Right cardiac atrium (tissue), 5 donors: ENCODE data around the gene STIM1. TPM values are rescaled to one million over a fixed set of nuclear protein-coding genes. Genes with fewer than 3 reads are reported as not detected.

Experiments
- ATAC-seq, 2 donors: fragments of 200-7000 bp; cut with Tn5 transposase; one replicate each; pipeline versions ENCODE4 v1.8.0 to v1.9.1; 2020; ENCODE audit warnings: moderate library complexity in 2 of 2, mild to moderate bottlenecking in 1 of 2
- DNase-seq, 3 donors: peaks; one replicate each; pipeline ENCODE4 v3.0.0-alpha.2; 2020
- H3K27ac ChIP-seq: one replicate; pipeline ENCODE4 v1.5.1; 2013; ENCODE audit warnings: mild to moderate bottlenecking, low read length, control low read depth, moderate library complexity
- H3K27me3 ChIP-seq: one replicate; pipeline ENCODE4 v1.6.1; 2013; ENCODE audit not compliant: control insufficient read depth, insufficient read depth
- H3K4me1 ChIP-seq: one replicate; pipeline ENCODE4 v1.6.1; 2013; ENCODE audit warnings: low read length; ENCODE audit not compliant: control insufficient read depth, insufficient read depth
- H3K4me3 ChIP-seq: one replicate; pipeline ENCODE4 v1.5.1; 2013; ENCODE audit warnings: low read length, control low read depth
- H3K9me3 ChIP-seq: one replicate; pipeline ENCODE4 v1.6.1; 2013; ENCODE audit warnings: low read length; ENCODE audit not compliant: control insufficient read depth
- WGBS: extraction: QIAGEN DNeasy Blood & Tissue Kit; methylation state at CpG from one replicate; pipeline ENCODE4 v1.1.7; 2013; 5-methylcytosine and 5-hydroxymethylcytosine counted together
- intact Hi-C, 4 donors: fragments of 100-400 bp; cut with DNase I; formaldehyde crosslinking; loops; one replicate each; pipeline versions ENCODE4 v1.11.0 to v1.14.0; 2022 to 2023
- polyA plus RNA-seq: library from polyadenylated mRNA; stranded (reverse); fragments of 200-250 nt; gene quantifications from one replicate; pipeline ENCODE4 v1.2.3, GENCODE V29; 2013
- total RNA-seq, 4 donors: library from RNA; stranded (reverse); fragmentation: NEBNext Ultra II Directional; extraction: Animal tissue kit (Norgen Biotek cat#: 25700); gene quantifications; one replicate each; pipeline ENCODE4 v1.2.1, GENCODE V29; 2021
- donor health status: healthy with polysubstance abuse.
- donor health status: DM: no; HTN: yes; CAD: no.
- donor health status: DM: no; HTN: no; CAD: no.
- donor health status: DM: no; HTN: yes; CAD: no; lungs with severe emphysema.
- donor health status: DM: yes; HTN: yes; CAD: no.

STIM1 gene
- total and polyA plus RNA-seq, 5 donors, result 10.8 to 19.3 (median 15.8) TPM

DNA sequence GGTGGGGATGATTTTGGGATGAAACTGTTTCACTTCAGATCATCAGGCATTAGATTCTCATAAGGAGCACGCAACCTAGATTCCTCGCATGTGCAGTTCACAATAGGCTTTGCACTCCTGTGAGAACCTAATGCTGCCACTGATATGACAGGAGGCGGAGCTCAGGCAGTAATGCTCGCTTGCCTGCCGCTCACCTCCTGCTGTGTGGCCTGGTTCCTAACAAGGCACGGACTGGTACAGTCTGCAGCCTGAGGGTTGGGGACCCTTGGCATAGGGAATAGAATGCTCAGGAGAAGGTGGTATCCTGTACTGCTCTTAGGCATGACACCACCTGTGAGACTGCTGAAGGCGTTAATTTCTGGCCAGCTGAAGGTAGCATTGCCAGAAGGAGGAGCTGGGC, 47.0 kb downstream of the STIM1 start:
- Histone ChIP-seq H3K27me3 (no peaks in the 10 kb centered on the region), H3K4me1 (no peaks in the 10 kb centered on the region), H3K9me3 (no peaks in the 10 kb centered on the region), H3K4me3 (no peak overlapping the region), H3K27ac (no peak overlapping the region)
- DNase-seq (no peak), ATAC-seq (no peak)
- intact Hi-C loops, result no loop called here
- 93% methylated on average over 7 of the region's 7 CpGs for WGBS

- intact Hi-C loops, result no loop called here
- peak overlapping the region; percentile 26 for H3K27ac ChIP-seq
- DNase-seq (no peak), ATAC-seq (no peak)
- H3K4me3 ChIP-seq, result no peak overlapping the region
- H3K9me3 ChIP-seq, result no peaks in the 10 kb centered on the region
- no peaks in the 10 kb centered on the region for H3K4me1 ChIP-seq
- 96% methylated on average over 1 of the region's 1 CpG for WGBS
- no peaks in the 10 kb centered on the region for H3K27me3 ChIP-seq
These were observed 47.9 kb downstream of the STIM1 start for GRCh38 chr11:3903207-3903896.

GRCh38 chr11:3904228-3904627, 48.8 kb downstream of the STIM1 start:
- Histone ChIP-seq H3K27me3 (no peaks in the 10 kb centered on the region), H3K4me1 (no peaks in the 10 kb centered on the region), H3K9me3 (no peaks in the 10 kb centered on the region), H3K27ac (no peak overlapping the region), H3K4me3 (no peak overlapping the region)
- intact Hi-C loops, result no loop called here
- 80% methylated on average over 5 of the region's 5 CpGs for WGBS
- ATAC-seq, result peak in 1 of 2 donors; percentile 32
- DNase-seq, result no peak

GRCh38 chr11:3905080-3905953, 49.9 kb downstream of the STIM1 start:
- ATAC-seq (peak; percentile 22 to 61), DNase-seq (no peak)
- Histone ChIP-seq H3K4me3 (no peak overlapping the region), H3K4me1 (no peaks in the 10 kb centered on the region), H3K9me3 (no peaks in the 10 kb centered on the region), H3K27me3 (no peaks in the 10 kb centered on the region), H3K27ac (no peak overlapping the region)
- whole genome bisulfite sequencing, result 71% methylated on average over 3 of the region's 3 CpGs
- intact Hi-C loops, result no loop called here

DNA sequence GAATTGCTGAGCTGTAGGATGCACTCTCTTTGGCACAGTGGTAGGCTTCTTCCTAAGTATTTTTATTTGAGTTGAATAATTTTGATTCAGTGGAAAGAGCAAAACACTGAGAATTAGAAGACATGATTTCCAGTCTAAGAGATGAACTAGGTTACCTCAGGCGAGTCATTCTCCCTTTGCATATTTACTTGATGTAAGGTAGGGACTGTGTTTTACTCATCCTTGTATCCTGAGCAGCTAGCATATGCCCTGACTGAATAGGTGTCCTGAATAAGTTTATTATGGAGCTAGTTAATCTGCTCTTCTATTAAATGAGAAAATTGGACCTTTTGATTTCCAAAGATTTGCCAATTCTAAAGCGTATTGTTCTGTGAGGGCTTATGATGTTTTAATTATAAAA, 50.7 kb downstream of the STIM1 start:
- no peak for DNase-seq
- Histone ChIP-seq H3K9me3 (no peaks in the 10 kb centered on the region), H3K27me3 (no peaks in the 10 kb centered on the region), H3K27ac (no peak overlapping the region), H3K4me3 (no peak overlapping the region), H3K4me1 (no peaks in the 10 kb centered on the region)
- intact Hi-C loops, result no loop called here
- WGBS, result 98% methylated on average over 2 of the region's 2 CpGs
- no peak for ATAC-seq

- intact Hi-C loops, result no loop called here
- Histone ChIP-seq H3K27ac (no peak overlapping the region), H3K4me1 (no peaks in the 10 kb centered on the region), H3K4me3 (no peak overlapping the region), H3K27me3 (no peaks in the 10 kb centered on the region), H3K9me3 (no peaks in the 10 kb centered on the region)
- ATAC-seq, result no peak
- 80% methylated on average over 2 of the region's 2 CpGs for WGBS
- no peak for DNase-seq
These were observed 52.1 kb downstream of the STIM1 start for GRCh38 chr11:3907590-3907989.

- Histone ChIP-seq H3K27me3 (no peaks in the 10 kb centered on the region), H3K9me3 (no peaks in the 10 kb centered on the region), H3K27ac (no peak overlapping the region), H3K4me3 (no peak overlapping the region), H3K4me1 (no peaks in the 10 kb centered on the region)
- intact Hi-C loops, result no loop called here
- DNase-seq, result no peak
- WGBS, result 46% methylated on average over 3 of the region's 3 CpGs
- ATAC-seq, result no peak
These were observed 54.4 kb downstream of the STIM1 start for GRCh38 chr11:3909901-3910300.

DNA sequence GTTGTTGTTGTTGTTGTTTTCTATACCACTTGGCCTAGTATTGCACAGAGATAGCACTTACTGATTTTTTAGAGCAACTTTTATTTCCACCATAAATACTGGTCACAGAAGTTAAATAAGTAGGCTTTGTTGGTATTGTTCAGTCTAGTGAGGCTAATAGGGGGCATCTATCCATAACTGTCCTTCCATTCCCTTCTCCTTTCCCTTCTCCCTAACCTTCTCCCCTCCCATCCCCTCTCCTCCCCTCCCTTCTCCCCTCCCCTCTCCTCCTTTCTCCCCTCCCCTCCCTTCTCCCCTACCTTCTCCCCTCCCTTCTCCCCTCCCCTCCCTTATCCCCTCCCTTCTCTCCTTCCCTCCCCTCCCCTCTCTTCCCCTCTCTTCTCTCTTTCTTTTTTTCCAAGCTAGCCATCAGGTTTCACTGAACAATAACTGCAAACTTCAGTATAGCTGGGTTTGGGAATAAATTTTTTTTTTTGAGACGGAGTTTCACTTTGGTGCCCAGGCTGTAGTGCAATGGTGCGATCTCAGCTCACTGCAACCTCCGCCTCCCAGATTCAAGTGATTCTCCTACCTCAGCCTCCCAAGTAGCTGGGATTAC, 56.5 kb downstream of the STIM1 start:
- Histone ChIP-seq H3K4me1 (no peaks in the 10 kb centered on the region), H3K27ac (no peak overlapping the region), H3K27me3 (no peaks in the 10 kb centered on the region), H3K4me3 (no peak overlapping the region), H3K9me3 (no peaks in the 10 kb centered on the region)
- no peak for DNase-seq
- no peak for ATAC-seq
- intact Hi-C loops, result no loop called here
- WGBS, result 98% methylated on average over 3 of the region's 3 CpGs

DNA sequence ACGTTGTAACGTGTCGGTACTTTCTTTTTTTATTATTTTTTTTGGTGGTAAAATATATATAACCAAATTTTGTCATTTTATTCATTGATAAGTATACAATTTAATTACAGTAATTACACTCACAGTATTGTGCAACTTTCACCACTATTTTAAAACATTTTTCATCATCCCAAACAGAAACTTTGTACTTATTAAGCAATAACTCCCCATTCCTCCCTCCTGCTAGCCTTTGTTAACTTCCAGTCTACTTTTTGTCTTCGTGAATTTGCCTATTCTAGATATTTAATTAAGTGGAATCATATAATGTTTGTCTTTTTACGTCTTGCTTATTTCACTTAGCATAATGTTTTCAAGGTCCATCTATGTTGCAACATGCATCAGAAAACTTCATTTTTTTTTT, 58.5 kb downstream of the STIM1 start:
- DNase-seq (no peak), ATAC-seq (no peak)
- 86% methylated on average over 5 of the region's 5 CpGs for WGBS
- Histone ChIP-seq H3K4me1 (no peaks in the 10 kb centered on the region), H3K9me3 (no peaks in the 10 kb centered on the region), H3K27ac (no peak overlapping the region), H3K4me3 (no peak overlapping the region), H3K27me3 (no peaks in the 10 kb centered on the region)
- intact Hi-C loops, result no loop called here

GRCh38 chr11:3914805-3915204, 59.3 kb downstream of the STIM1 start:
- Histone ChIP-seq H3K9me3 (no peaks in the 10 kb centered on the region), H3K4me3 (no peak overlapping the region), H3K4me1 (no peaks in the 10 kb centered on the region), H3K27me3 (no peaks in the 10 kb centered on the region), H3K27ac (no peak overlapping the region)
- DNase-seq, result no peak
- no peak for ATAC-seq
- intact Hi-C loops, result no loop called here
- 41% methylated on average over 1 of the region's 1 CpG for WGBS

DNA sequence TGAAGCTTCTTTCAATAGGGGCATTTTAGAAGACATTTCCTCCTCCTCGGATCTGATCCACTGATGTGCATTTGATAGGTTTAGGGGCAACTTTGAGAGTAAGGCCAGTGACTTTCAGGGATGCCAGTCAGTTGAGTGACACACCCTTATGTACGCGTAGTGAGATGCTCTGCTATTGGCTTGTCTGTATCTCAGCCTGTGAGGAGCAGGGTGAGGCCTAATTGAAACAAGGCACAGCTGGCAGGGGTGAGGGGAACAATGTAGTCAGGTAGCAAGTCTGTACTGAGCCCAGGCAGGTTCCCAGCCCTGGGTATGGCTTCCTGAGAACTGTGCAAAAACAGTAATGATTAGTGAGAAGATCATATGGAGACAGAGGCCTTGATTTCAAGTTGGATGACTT, 61.5 kb downstream of the STIM1 start:
- DNase-seq, result no peak
- intact Hi-C loops, result no loop called here
- H3K27ac ChIP-seq, result no peak overlapping the region
- no peak overlapping the region for H3K4me3 ChIP-seq
- H3K4me1 ChIP-seq, result peaks cover 1% of the 10 kb centered on the region
- ATAC-seq, result peak in 1 of 2 donors; percentile 26
- WGBS, result 75% methylated on average over 3 of the region's 3 CpGs
- no peaks in the 10 kb centered on the region for H3K9me3 ChIP-seq
- H3K27me3 ChIP-seq, result no peaks in the 10 kb centered on the region
